B cell (primary cell): Measurements from ENCODE around the gene NPAS3. TPM values are rescaled to one million over a fixed set of nuclear protein-coding genes. Genes with fewer than 3 reads are reported as not detected.

Experiments
- ATAC-seq: fragments of 200-7000 bp; cut with Tn5 transposase; one replicate; pipeline ENCODE4 v1.10.0; 2021; ENCODE audit warnings: low read depth, mild to moderate bottlenecking, moderate number of reproducible peaks, moderate library complexity
- CTCF ChIA-PET: fragments of 350-600 bp; sonication (Branson Sonifier 250); formaldehyde crosslinking; loops from one replicate; lab custom pipeline; 2021; ENCODE audit warnings: antibody characterized with exemption, inconsistent platforms; lab: Charles Lee
- POLR2A ChIA-PET: fragments of 350-600 bp; sonication (Branson Sonifier 250); formaldehyde crosslinking; loops from one replicate; lab custom pipeline; 2021; ENCODE audit warnings: antibody characterized with exemption; lab: Charles Lee
- DNase-seq: peaks from one replicate; pipeline ENCODE4 v3.0.0; 2013
- H2AFZ ChIP-seq: 2 replicates; pipeline ENCODE4 v1.6.1; 2012; ENCODE audit warnings: mild to moderate bottlenecking, low read depth, low read length; ENCODE audit not compliant: insufficient read depth, poor library complexity, severe bottlenecking
- H3K27ac ChIP-seq, 2 donors: 1 replicate in 1 of 2; 2 replicates in 1 of 2; pipeline ENCODE4 v1.5.1; 2012 to 2013; ENCODE audit warnings: low read length in 2 of 2, mild to moderate bottlenecking in 2 of 2, moderate library complexity in 1 of 2
- H3K27me3 ChIP-seq, 4 experiments: fragments of 200-600 bp in 1 of 4; sonication (generic) in 1 of 4; replicated peaks in 1 of 4; 1 replicate in 2 of 4; 2 replicates in 2 of 4; pipeline versions ENCODE4 v1.6.1 to v1.7.0; 2013 to 2016; ENCODE audit warnings: low read length in 3 of 4, mild to moderate bottlenecking in 2 of 4, mixed read lengths in 1 of 4, moderate library complexity in 1 of 4; ENCODE audit not compliant: insufficient read depth in 4 of 4, control insufficient read depth in 3 of 4; ENCODE audit errors: control extremely low read depth in 1 of 4
- H3K36me3 ChIP-seq, 2 experiments: replicated peaks in 1 of 2; 1 replicate in 1 of 2; 2 replicates in 1 of 2; pipeline versions ENCODE4 v1.6.1 to v1.7.1; 2013; ENCODE audit warnings: low read length in 1 of 2; ENCODE audit not compliant: insufficient read depth in 2 of 2, control insufficient read depth in 1 of 2; ENCODE audit errors: control extremely low read depth in 1 of 2, extremely low read depth in 1 of 2
- H3K4me1 ChIP-seq, 2 donors: fragments of 200-600 bp in 1 of 2; sonication (generic) in 1 of 2; 1 replicate in 1 of 2; 2 replicates in 1 of 2; pipeline versions ENCODE4 v1.5.1 to v1.6.1; 2013 to 2017; ENCODE audit warnings: low read length in 2 of 2; ENCODE audit not compliant: control insufficient read depth in 2 of 2, insufficient read depth in 2 of 2
- H3K4me2 ChIP-seq: replicated peaks from 2 replicates; pipeline ENCODE3; 2012; ENCODE audit warnings: mild to moderate bottlenecking, low read depth, low read length; ENCODE audit not compliant: poor library complexity, severe bottlenecking
- H3K4me3 ChIP-seq, 5 experiments: fragments of 200-600 bp in 1 of 5; sonication (generic) in 1 of 5; 1 replicate in 3 of 5; 2 replicates in 2 of 5; pipeline versions ENCODE4 v1.5.1 to v1.7.0; 2011 to 2016; ENCODE audit warnings: low read length in 4 of 5, mild to moderate bottlenecking in 4 of 5, low read depth in 2 of 5, control low read depth in 1 of 5, moderate library complexity in 1 of 5; ENCODE audit not compliant: insufficient read depth in 1 of 5; ENCODE audit errors: control extremely low read depth in 1 of 5, extremely low read depth in 1 of 5
- H3K79me2 ChIP-seq: fragments of 200-600 bp; sonication (generic); one replicate; pipeline ENCODE4 v1.6.0; 2016; ENCODE audit warnings: low read length; ENCODE audit not compliant: control insufficient read depth, insufficient read depth
- H3K9ac ChIP-seq: fragments of 200-600 bp; sonication (generic); 2 replicates; pipeline ENCODE4 v1.6.1; 2017; ENCODE audit warnings: mild to moderate bottlenecking, low read length, moderate library complexity
- H3K9me3 ChIP-seq, 3 donors: one replicate each; pipeline versions ENCODE4 v1.6.1 to v1.7.1; 2013; ENCODE audit warnings: low read length in 2 of 3; ENCODE audit not compliant: control insufficient read depth in 2 of 3, insufficient read depth in 1 of 3; ENCODE audit errors: control extremely low read depth in 1 of 3
- H4K20me1 ChIP-seq: 2 replicates; pipeline ENCODE4 v1.6.0; 2012; ENCODE audit warnings: mild to moderate bottlenecking, low read length; ENCODE audit not compliant: insufficient read depth, control insufficient read depth, poor library complexity, severe bottlenecking
- H3K27ac Mint-ChIP-seq: one replicate; pipeline ENCODE4 v1.8.0; 2021; ENCODE audit warnings: mixed read lengths
- H3K27me3 Mint-ChIP-seq: one replicate; pipeline ENCODE4 v1.8.0; 2021; ENCODE audit warnings: mixed read lengths
- H3K4me1 Mint-ChIP-seq: one replicate; pipeline ENCODE4 v1.8.0; 2021; ENCODE audit warnings: mixed read lengths
- H3K4me3 Mint-ChIP-seq: one replicate; pipeline ENCODE4 v1.8.0; 2021; ENCODE audit warnings: mixed read lengths
- H3K9me3 Mint-ChIP-seq: one replicate; pipeline ENCODE4 v1.8.0; 2022; ENCODE audit warnings: mixed read lengths; ENCODE audit not compliant: insufficient read depth
- EZH2 ChIP-seq: IDR thresholded peaks from 2 replicates; pipeline ENCODE4 v1.6.1; 2012; ENCODE audit warnings: borderline replicate concordance, low read depth, mild to moderate bottlenecking, moderate library complexity, low read length; ENCODE audit not compliant: insufficient read depth, poor library complexity, severe bottlenecking
- WGBS: methylation state at CpG from one replicate; pipeline ENCODE4 v1.1.5; 2013; ENCODE audit warnings: missing lambda C conversion rate; ENCODE audit not compliant: insufficient coverage; 5-methylcytosine and 5-hydroxymethylcytosine counted together
- intact Hi-C: fragments of 100-400 bp; cut with micrococcal nuclease; formaldehyde crosslinking; loops from one replicate; pipeline ENCODE4 v1.10.0; 2022
- polyA plus RNA-seq: library from polyadenylated mRNA; depleted of rRNA; stranded (reverse); fragments of >200 nt; gene quantifications from 2 replicates; pipeline ENCODE4 v1.2.3, GENCODE V29; 2012
- total RNA-seq, 2 donors: library from RNA; stranded (reverse); fragments of 120-200 nt in 1 of 2; gene quantifications; 1 replicate in 1 of 2; 2 replicates in 1 of 2; pipeline versions ENCODE4 v1.2.3 to v1.2.4, GENCODE V29; 2013 to 2022
- TF ChIP-seq, protein P1 (sequence below): fragments of 200-600 bp; IDR thresholded peaks from one replicate; pipeline ENCODE4 v1.8.0; 2022; ENCODE audit warnings: antibody characterized with exemption, mild to moderate bottlenecking

Gene NPAS3
- total and polyA plus RNA-seq, 2 donors (not counting 1 experiment from before 2014, with no cell fraction given) = not detected

DNA sequence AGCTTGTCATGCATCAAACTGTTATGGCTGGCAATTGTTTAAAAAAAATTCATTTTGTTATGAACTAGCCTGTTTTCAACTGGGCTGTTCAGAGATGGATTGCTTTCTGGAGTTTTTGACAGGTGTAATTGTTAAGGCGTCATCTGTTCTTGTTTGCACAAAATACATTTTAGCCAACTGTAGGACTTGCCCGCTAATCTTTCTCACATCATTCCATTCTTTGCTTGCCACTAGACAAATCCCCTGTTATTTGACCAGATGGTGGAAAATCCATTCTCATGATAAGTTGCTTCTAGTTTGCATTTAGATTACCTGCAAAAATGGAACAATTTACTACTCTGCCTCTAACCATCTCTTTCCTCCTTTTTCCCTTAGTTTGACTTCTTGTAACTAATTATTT lies 114.3 kb downstream of the NPAS3 start:
- ChIA-PET POLR2A (no interaction called here), CTCF (no interaction called here)
- H3K27me3 ChIP-seq = no peaks in the 10 kb centered on the region

DNA sequence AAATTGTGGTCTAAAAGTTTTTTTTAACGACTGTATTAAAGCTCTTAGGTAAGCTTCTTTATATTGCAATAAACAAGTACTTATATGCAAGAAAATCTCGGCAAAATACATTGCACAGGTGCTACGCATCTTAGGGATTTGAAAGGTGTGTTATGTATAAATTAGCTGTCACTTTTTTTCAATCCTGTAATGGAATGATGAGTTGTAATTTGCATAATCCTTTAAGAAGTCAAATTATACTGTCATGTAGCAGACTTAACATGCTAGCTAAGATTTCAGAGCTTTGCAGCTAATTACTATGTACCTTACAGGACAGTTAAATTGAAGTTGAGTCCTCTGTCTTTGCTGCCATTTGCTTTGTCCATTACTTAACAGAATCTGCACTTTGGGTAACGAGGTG lies 117.5 kb downstream of the NPAS3 start:
- DNase-seq (no peak), ATAC-seq (no peak)
- Histone ChIP-seq H4K20me1 (no peaks in the 10 kb centered on the region), H3K9ac (no peak overlapping the region), H3K79me2 (no peaks in the 10 kb centered on the region), H3K9me3 (no peaks in the 10 kb centered on the region), H3K4me3 (no peak overlapping the region), H3K4me2 (no peak overlapping the region), H3K27ac (no peak overlapping the region), H3K4me1 (no peaks in the 10 kb centered on the region), H2AFZ (no peak overlapping the region), H3K36me3 (no peaks in the 10 kb centered on the region), H3K27me3 (no peaks in the 10 kb centered on the region)
- CTCF ChIA-PET = no interaction called here
- H3K27ac Mint-ChIP-seq = no peak overlapping the region
- no peaks in the 10 kb centered on the region for H3K9me3 Mint-ChIP-seq
- TF ChIP-seq, protein P1, sequence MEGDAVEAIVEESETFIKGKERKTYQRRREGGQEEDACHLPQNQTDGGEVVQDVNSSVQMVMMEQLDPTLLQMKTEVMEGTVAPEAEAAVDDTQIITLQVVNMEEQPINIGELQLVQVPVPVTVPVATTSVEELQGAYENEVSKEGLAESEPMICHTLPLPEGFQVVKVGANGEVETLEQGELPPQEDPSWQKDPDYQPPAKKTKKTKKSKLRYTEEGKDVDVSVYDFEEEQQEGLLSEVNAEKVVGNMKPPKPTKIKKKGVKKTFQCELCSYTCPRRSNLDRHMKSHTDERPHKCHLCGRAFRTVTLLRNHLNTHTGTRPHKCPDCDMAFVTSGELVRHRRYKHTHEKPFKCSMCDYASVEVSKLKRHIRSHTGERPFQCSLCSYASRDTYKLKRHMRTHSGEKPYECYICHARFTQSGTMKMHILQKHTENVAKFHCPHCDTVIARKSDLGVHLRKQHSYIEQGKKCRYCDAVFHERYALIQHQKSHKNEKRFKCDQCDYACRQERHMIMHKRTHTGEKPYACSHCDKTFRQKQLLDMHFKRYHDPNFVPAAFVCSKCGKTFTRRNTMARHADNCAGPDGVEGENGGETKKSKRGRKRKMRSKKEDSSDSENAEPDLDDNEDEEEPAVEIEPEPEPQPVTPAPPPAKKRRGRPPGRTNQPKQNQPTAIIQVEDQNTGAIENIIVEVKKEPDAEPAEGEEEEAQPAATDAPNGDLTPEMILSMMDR = no peak
- TF ChIP-seq EZH2 = no peak
- H3K4me3 Mint-ChIP-seq = no peak overlapping the region
- no peaks in the 10 kb centered on the region for H3K27me3 Mint-ChIP-seq
- no CpG with 5 or more reads among the region's 4 CpGs for WGBS
- no peaks in the 10 kb centered on the region for H3K4me1 Mint-ChIP-seq
- POLR2A ChIA-PET = no interaction called here
- intact Hi-C loops = no loop called here

More for the DNA sequence above, 114.3 kb downstream of the NPAS3 start:
- intact Hi-C loops = no loop called here
- H3K27ac ChIP-seq = no peak overlapping the region
- Mint-ChIP-seq H3K9me3 (no peaks in the 10 kb centered on the region), H3K4me1 (no peaks in the 10 kb centered on the region), H3K27ac (no peak overlapping the region), H3K27me3 (no peaks in the 10 kb centered on the region), H3K4me3 (no peak overlapping the region)
- H3K4me2 ChIP-seq = no peak overlapping the region
- no peak overlapping the region for H3K9ac ChIP-seq
- H3K79me2 ChIP-seq = no peaks in the 10 kb centered on the region
- WGBS = no CpG with 5 or more reads among the region's 2 CpGs
- no peaks in the 10 kb centered on the region for H3K4me1 ChIP-seq
- no peaks in the 10 kb centered on the region for H4K20me1 ChIP-seq
- TF ChIP-seq, protein P1 = no peak
- no peak for TF ChIP-seq EZH2
- ATAC-seq = no peak
- DNase-seq = no peak
- H2AFZ ChIP-seq = no peak overlapping the region
- no peaks in the 10 kb centered on the region for H3K9me3 ChIP-seq
- H3K36me3 ChIP-seq = no peaks in the 10 kb centered on the region
- H3K4me3 ChIP-seq = no peak overlapping the region
